Measurements from ENCODE around the gene CAB39L.
A peak's percentile ranks its signal among the peaks of the same experiment; 100 is the strongest.

CAB39L gene

DNA sequence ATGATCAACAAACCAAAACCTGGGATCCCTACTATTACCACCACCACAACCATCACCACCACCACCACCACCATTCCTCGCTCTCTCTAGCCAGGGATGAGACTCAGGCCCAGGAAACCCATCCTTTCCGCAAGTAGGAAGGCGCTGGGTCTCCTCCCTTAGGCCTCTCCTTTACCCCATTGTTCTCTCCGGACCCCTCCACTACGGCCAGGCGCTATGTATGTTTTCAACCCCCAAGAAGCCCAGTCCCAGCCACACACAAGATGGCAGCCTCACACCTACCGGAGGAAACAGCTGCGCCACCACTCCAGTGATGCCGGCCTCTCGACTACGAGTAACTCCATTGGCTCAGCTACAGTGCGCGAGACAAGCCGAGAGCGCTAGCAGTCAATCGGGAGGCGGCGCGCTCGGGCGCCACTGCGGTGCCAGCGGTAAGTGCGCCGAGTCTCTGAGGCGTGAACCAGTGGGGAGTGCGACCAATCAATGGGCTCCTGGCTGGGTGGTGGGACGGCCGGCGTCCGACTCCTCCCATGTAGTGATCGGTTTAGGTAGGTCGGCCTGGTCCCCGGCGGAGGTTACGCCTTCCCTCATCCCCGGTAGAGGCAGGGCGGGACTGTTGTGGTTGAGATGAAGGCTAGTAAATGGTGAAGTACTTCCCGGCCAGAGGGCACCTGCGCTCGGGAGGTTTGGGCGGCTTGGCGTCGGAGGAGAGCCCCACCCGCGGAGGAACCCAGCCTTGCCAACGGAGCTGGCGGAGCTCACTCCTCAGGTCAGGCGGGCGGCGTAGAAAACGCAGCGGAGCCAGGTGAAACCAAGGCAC lies at the start of gene CAB39L, which contains the start of gene SETDB2:
TSS of gene CAB39L (minus strand) at position 361 of the 820 bp plus-strand sequence. CDS start 61,154 bp downstream, outside the sequence.
TSS of gene SETDB2 (plus strand) at position 571 of the 820 bp plus-strand sequence. CDS start 7,620 bp downstream, outside the sequence.
- DNase-seq: peak; percentile 99

- DNase-seq: no peak
These were observed 44.7 kb upstream of the CAB39L start for GRCh38 chr13:49488563-49488962.

GRCh38 chr13:49481788-49482187 lies 37.9 kb upstream of the CAB39L start:
- no peak for DNase-seq

GRCh38 chr13:49476529-49476928 lies 32.7 kb upstream of the CAB39L start:
- DNase-seq: no peak

GRCh38 chr13:49472186-49472585 lies 28.3 kb upstream of the CAB39L start:
- DNase-seq: no peak

DNA sequence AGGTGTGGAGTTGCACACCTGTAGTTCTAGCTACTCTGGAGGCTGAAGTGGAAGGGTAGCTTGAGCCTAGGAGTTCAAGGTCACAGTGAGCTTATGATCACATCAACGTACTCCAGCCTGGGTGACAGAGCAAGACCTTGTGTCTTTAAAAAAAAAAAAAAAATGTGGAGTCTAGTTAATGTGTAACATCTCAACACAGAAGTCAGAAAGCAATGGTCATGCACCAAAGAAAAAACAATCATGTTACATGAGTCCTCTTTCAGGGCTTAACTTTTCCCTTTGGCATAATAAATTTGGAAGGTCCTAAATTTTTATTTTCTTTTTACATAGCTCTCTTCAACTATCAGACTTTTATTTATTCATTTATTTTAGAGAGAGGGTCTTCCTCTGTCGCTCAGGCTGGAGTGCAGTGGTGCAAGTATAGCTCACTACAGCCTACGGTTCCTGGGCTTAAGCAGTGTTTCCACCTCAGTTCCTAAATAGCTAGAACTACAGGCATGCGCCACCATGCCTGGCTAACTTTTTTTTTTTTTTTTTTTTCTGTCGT lies 22.5 kb upstream of the CAB39L start:
- DNase-seq: no peak

DNA sequence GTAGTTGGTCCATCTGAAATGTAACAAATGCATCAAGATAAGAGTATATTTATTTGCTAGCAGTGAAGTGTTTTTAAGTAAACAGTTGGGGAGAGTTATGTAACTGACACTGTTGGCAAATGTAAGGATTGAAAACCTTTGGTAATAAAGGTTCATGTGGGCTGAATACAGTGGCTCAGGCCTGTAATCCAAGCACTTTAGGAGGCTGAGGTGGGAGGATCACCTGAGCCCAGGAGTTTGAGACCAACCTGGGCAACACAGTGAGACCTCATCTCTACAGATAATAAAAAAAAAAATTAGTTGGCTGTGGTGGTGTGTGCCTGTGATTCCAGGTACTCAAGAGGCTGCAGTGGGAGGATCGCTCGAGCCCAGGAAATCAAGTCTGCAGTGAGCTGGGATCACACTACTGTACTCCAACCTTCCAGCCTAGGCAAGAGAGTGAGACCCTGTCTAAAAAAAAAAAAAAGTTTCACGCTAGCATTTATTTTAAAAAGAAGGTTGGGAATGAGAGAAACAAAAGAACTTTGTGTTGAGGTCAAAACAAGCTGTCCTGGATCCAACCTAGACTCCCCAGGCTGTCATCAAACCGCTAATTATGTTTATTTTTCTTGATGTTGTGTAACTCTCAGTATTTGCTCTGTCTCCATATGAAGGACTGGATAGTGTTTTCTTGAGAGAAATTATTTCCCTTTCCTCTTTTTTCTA lies 20.9 kb upstream of the CAB39L start:
- DNase-seq: no peak

DNA sequence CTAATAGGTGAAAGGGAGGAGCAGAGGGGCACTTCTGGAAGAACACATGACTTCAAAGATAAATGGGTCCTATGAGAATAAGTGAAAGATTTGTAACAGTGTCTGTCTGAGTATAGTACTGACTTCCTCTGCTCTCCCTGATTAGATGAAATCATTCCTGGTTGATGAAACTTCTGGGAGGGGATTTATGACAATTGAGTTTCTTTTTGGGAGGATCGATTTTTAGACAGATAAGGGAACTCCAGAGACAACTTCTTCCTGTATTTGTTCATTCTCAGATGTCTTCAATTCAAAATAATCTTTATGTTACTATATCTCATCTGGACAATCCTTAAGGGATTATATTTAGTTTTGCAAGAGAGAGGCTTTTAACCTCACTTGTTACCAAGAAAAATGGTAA lies 20.2 kb upstream of the CAB39L start:
- DNase-seq: peak; percentile 63

- no peak for DNase-seq
These were observed 15.7 kb upstream of the CAB39L start for GRCh38 chr13:49459580-49459979.

- no peak for DNase-seq
These were observed 13.4 kb upstream of the CAB39L start for GRCh38 chr13:49457221-49457620.

DNA sequence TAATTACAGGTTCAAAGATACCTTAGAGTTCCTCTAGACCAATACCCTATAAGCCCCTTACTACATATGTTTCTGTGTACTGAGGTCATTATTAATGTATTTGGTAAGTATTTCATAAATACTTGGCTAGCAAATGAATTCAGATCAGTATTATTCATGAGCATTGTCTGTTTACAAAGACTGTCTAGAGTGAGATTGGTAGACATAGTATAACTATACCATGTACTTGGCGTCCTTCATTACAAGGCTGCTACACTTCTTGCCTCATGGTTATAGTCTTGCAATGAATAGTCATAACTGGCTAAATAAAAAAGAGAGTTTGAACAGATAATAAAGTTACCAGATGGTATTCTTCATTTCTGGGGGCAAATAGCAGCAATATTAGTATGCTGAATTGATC lies 12.3 kb upstream of the CAB39L start:
- no peak for DNase-seq

- DNase-seq: no peak
These were observed 11.1 kb upstream of the CAB39L start for GRCh38 chr13:49455007-49455398.

DNA sequence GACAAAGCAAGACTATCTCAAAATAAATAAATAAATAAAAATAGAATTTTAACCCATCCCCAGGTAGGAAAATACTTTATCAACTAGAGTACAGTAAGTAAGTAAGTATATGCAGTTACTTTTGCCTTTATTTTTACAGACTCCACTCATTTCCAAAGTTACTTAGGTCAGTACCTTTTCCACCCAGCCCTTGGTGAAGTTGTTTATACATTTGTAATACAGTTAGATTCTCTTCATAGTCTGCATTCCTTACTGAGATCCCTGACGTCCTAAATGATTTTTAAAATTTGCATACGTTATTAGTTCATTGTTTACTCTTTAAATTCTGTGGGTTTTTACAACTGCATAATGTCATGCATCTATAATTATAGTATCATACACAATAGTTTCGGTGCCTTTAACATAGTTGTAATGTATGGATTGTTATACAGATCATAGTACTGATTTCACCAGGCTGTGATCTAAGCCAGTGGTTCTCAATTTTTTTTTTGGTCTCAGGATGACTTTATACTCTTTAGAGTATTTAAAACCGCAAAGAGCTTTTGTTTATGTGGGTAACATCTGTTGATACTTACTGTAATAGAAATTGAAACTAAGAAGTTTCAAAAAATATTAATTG lies 10.6 kb upstream of the CAB39L start:
- no peak for DNase-seq

DNA sequence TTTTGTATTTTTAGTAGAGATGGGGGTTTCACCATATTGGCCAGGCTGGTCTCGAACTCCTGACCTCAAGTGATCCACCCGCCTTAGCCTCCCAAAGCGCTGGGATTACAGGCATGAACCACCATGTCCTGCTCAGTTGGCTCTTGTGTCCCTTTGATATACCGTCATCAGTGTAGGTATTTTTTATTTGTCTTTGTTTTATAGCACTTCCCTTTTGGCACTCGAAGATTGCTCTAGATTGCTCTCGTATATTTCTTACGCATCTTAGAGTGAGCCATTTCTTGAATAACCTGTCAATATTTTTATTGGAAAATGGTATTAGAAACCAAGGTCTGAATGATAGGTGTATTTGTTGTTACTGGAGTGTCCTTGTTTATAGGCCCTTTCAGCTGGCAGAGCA lies 9.6 kb upstream of the CAB39L start:
- no peak for DNase-seq

- DNase-seq: no peak
These were observed 9.0 kb upstream of the CAB39L start for GRCh38 chr13:49452725-49453457.

DNA sequence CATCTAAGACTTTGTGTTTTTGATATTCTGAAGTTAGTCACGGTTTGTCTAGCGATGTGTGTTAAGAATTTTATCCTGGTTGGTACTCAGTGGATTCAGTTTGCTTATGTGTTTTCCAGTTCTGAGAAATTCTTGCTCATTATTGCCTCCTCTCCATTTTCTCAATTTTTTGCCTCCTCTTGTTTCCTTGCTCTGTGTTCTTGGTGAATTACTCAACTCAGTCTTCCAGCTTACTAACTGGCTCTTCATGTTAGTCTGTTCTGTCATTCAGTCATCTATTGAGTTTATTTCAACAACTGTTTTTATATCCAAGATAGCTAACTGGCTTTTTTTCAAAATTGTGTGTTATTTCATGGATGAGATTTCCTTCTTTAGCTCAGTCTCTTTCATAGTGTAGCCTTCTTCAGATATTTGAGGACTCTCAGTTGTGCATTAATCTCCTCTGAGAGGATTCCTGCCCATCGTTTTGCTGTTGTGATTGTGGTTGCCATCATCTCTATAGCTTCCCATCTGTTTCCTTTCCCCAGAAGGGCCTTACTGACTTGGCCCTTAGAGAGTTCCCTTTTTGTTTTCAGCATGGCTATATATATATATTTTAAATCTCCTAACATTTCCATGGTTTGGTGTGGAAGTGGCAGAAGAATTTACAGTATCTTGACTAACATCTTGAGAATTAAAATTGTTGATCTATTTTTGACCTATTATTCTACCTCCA lies 6.4 kb upstream of the CAB39L start:
- DNase-seq: no peak

DNA sequence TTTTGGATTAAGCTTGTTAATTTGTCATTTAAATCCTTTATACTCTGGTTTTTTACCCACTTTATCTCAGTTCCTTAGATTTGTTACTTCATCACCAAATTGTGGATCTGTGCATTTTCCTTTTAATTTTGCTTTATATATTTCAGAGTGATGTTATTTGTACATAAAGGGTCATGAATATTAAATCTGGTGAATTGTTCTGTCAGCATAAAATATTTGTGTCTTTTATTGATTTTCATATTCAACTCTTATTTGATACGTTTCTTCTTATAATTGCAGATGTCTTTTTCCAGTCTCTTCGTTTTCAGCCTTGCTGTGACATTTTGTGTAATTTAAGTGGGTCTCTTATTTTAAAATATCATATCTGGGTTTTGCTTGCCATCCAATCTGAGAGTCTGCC lies 4.9 kb upstream of the CAB39L start:
- no peak for DNase-seq

GRCh38 chr13:49446473-49446872 lies 2.6 kb upstream of the CAB39L start:
- no peak for DNase-seq

DNA sequence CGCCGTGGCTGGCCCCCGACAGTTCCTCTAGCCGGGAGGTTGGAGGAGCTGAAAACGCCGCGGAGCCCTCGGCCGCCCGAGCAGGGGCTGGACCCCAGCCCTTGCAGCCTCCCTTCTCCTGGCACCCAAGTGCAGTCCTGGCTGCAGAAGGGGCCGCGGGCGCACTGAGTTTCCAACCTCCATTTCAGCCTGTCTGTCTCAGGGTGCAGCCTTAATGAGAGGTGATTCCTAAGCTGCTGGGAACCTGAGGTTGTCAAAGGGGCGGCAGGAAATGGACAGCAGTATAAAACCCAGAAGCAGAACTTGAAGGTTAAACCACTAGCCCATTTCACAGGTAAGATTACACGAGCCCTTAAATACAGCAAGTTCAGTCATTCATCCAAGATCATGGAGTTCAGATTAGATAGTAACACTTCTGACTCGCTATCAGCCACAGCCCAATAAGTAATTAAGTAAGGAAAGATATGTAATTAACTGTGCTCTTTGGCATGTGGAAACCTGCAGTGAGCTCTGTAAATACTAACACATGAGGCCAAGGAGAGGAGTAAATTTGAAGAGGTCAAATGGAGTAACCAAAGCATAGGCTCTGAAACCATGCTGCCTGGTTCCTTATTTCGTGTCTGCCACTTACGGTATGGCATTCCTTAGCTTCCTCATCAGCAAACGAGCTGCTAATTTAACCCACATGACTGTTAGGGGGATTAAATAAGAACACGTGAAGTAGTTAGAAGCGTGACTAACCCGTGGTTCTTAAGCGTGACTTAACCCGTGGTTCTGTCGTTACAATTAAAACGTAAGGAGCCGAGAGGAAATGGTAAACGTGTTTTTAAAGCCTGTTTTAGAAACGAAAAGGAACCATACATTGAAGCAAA lies 896 bp upstream of the CAB39L start:
- peak; percentile 95 for DNase-seq

DNA sequence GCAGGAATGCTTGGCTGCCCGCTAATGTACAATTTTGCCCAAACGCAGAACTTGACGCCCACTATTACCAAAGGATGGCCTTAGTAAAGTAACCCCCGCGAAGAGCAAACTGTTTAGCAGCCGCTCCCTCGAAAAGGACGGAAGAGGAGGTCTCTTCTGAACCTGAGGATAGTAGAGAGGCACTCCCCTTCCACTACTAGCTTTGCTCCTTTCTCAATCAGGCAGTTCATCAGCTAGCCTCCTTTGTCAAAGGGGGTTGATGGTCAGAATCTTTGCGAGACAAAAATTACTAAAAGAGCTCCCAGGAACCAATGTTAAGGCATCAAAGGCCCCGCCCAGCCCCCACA lies 534 bp downstream of the CAB39L start:
- DNase-seq: peak; percentile 22

GRCh38 chr13:49441846-49442245 lies 2.0 kb downstream of the CAB39L start:
- DNase-seq: no peak

All from inflammatory macrophage treated with lipopolysaccharide for 4 hours (primary cell).